ENCODE measurements around the gene CABLES1.

The CABLES1 gene

GRCh38 chr18:23191232-23191631 is 55.9 kb downstream of the CABLES1 start:
- Histone ChIP-seq H4K8ac (ENCODE audit: low read length) (no peak overlapping the region), H3K4me3 (ENCODE audit: insufficient read depth in 1 of 2, low read depth in 1 of 2, low read length in 2 of 2) (no peak overlapping the region), H3K9me3 (ENCODE audit: control insufficient read depth, low read length) (no peaks in the 10 kb centered on the region), H3K79me1 (replicated peaks; ENCODE audit: low read length, poor library complexity, severe bottlenecking) (peaks cover 8% of the 10 kb centered on the region), H3K27ac (ENCODE audit: low read length, poor library complexity, severe bottlenecking) (no peak overlapping the region), H2BK120ac (ENCODE audit: low read depth, low read length) (no peak overlapping the region), H3K4ac (ENCODE audit: low read depth in 1 of 2, low read length in 2 of 2) (no peak overlapping the region), H3K4me2 (ENCODE audit: low read length, poor library complexity, severe bottlenecking) (no peak overlapping the region), H2BK5ac (ENCODE audit: low read depth, low read length, poor library complexity, severe bottlenecking) (no peak overlapping the region), H3K9ac (ENCODE audit: low read length) (no peak overlapping the region), H3K18ac (ENCODE audit: low read depth in 1 of 2, low read length in 2 of 2) (no peak overlapping the region), H3K36me3 (ENCODE audit: control insufficient read depth in 1 of 2, insufficient read depth in 2 of 2, low read depth in 1 of 2, low read length in 2 of 2) (peaks cover 15 to 34% of the 10 kb centered on the region in 2 experiments), H2BK15ac (ENCODE audit: low read depth, poor library complexity, severe bottlenecking) (no peak overlapping the region), H3K27me3 (ENCODE audit: control insufficient read depth in 1 of 2, insufficient read depth in 1 of 2, low read length in 2 of 2) (no peaks in the 10 kb centered on the region), H3K23ac (ENCODE audit: low read length in 2 of 2) (no peak overlapping the region), H2AK5ac (ENCODE audit: low read length, severe bottlenecking) (no peak overlapping the region), H4K91ac (ENCODE audit: low read length) (no peak overlapping the region), H2AFZ (ENCODE audit: low read depth, low read length) (no peak overlapping the region), H3K14ac (ENCODE audit: low read length in 2 of 2) (no peak overlapping the region), H3K4me1 (ENCODE audit: control insufficient read depth, insufficient read depth, low read depth, low read length) (peaks cover 19% of the 10 kb centered on the region), H2BK12ac (ENCODE audit: low read length in 2 of 2) (no peak overlapping the region)
- DNase-seq: no peak
- WGBS: 100% methylated on average over 1 of the region's 1 CpG

- Histone ChIP-seq H4K91ac (ENCODE audit: low read length) (no peak overlapping the region), H2BK12ac (ENCODE audit: low read length in 2 of 2) (no peak overlapping the region), H3K9me3 (ENCODE audit: control insufficient read depth, low read length) (no peaks in the 10 kb centered on the region), H3K4me3 (ENCODE audit: insufficient read depth in 1 of 2, low read depth in 1 of 2, low read length in 2 of 2) (no peak overlapping the region), H2BK120ac (ENCODE audit: low read depth, low read length) (no peak overlapping the region), H3K79me1 (replicated peaks; ENCODE audit: low read length, poor library complexity, severe bottlenecking) (peaks cover 4% of the 10 kb centered on the region), H4K8ac (ENCODE audit: low read length) (no peak overlapping the region), H2AK5ac (ENCODE audit: low read length, severe bottlenecking) (no peak overlapping the region), H2BK5ac (ENCODE audit: low read depth, low read length, poor library complexity, severe bottlenecking) (no peak overlapping the region), H3K4me1 (ENCODE audit: control insufficient read depth, insufficient read depth, low read depth, low read length) (peaks cover 25% of the 10 kb centered on the region), H3K27me3 (ENCODE audit: control insufficient read depth in 1 of 2, insufficient read depth in 1 of 2, low read length in 2 of 2) (no peaks in the 10 kb centered on the region), H3K27ac (ENCODE audit: low read length, poor library complexity, severe bottlenecking) (no peak overlapping the region), H3K14ac (ENCODE audit: low read length in 2 of 2) (no peak overlapping the region), H3K9ac (ENCODE audit: low read length) (peak overlapping the region; percentile 74), H3K36me3 (ENCODE audit: control insufficient read depth in 1 of 2, insufficient read depth in 2 of 2, low read depth in 1 of 2, low read length in 2 of 2) (peaks cover 25 to 59% of the 10 kb centered on the region in 2 experiments), H3K18ac (ENCODE audit: low read depth in 1 of 2, low read length in 2 of 2) (no peak overlapping the region), H3K23ac (ENCODE audit: low read length in 2 of 2) (no peak overlapping the region), H2BK15ac (ENCODE audit: low read depth, poor library complexity, severe bottlenecking) (no peak overlapping the region), H2AFZ (ENCODE audit: low read depth, low read length) (no peak overlapping the region), H3K4me2 (ENCODE audit: low read length, poor library complexity, severe bottlenecking) (no peak overlapping the region), H3K4ac (ENCODE audit: low read depth in 1 of 2, low read length in 2 of 2) (no peak overlapping the region)
- DNase-seq: no peak
- no CpG with 5 or more reads among the region's 2 CpGs for WGBS
These were observed 58.5 kb downstream of the CABLES1 start for GRCh38 chr18:23193742-23194141.

- Histone ChIP-seq H4K91ac (ENCODE audit: low read length) (no peak overlapping the region), H3K23ac (ENCODE audit: low read length in 2 of 2) (no peak overlapping the region), H3K9ac (ENCODE audit: low read length) (peak overlapping the region; percentile 74), H3K9me3 (ENCODE audit: control insufficient read depth, low read length) (no peaks in the 10 kb centered on the region), H3K36me3 (ENCODE audit: control insufficient read depth in 1 of 2, insufficient read depth in 2 of 2, low read depth in 1 of 2, low read length in 2 of 2) (peaks cover 21 to 61% of the 10 kb centered on the region in 2 experiments), H3K18ac (ENCODE audit: low read depth in 1 of 2, low read length in 2 of 2) (peak overlapping the region in 1 of 2 experiments; percentile 28), H3K4ac (ENCODE audit: low read depth in 1 of 2, low read length in 2 of 2) (no peak overlapping the region), H3K4me1 (ENCODE audit: control insufficient read depth, insufficient read depth, low read depth, low read length) (peaks cover 25% of the 10 kb centered on the region), H3K14ac (ENCODE audit: low read length in 2 of 2) (no peak overlapping the region), H3K4me2 (ENCODE audit: low read length, poor library complexity, severe bottlenecking) (no peak overlapping the region), H2BK12ac (ENCODE audit: low read length in 2 of 2) (peak overlapping the region; percentile 59 to 75), H3K79me1 (replicated peaks; ENCODE audit: low read length, poor library complexity, severe bottlenecking) (peaks cover 3% of the 10 kb centered on the region), H2BK5ac (ENCODE audit: low read depth, low read length, poor library complexity, severe bottlenecking) (no peak overlapping the region), H3K27me3 (ENCODE audit: control insufficient read depth in 1 of 2, insufficient read depth in 1 of 2, low read length in 2 of 2) (no peaks in the 10 kb centered on the region), H2AFZ (ENCODE audit: low read depth, low read length) (no peak overlapping the region), H3K4me3 (ENCODE audit: insufficient read depth in 1 of 2, low read depth in 1 of 2, low read length in 2 of 2) (peak overlapping the region in 1 of 2 experiments; percentile 54), H2BK120ac (ENCODE audit: low read depth, low read length) (no peak overlapping the region), H2BK15ac (ENCODE audit: low read depth, poor library complexity, severe bottlenecking) (no peak overlapping the region), H4K8ac (ENCODE audit: low read length) (no peak overlapping the region), H2AK5ac (ENCODE audit: low read length, severe bottlenecking) (peak overlapping the region; percentile 7), H3K27ac (ENCODE audit: low read length, poor library complexity, severe bottlenecking) (no peak overlapping the region)
- WGBS: 63% methylated on average over 12 of the region's 14 CpGs
- peak; percentile 69 for DNase-seq
These were observed 59.1 kb downstream of the CABLES1 start for GRCh38 chr18:23194155-23194996.

GRCh38 chr18:23194997-23195957 is 60.0 kb downstream of the CABLES1 start:
- H3K4me1 ChIP-seq (ENCODE audit: control insufficient read depth, insufficient read depth, low read depth, low read length): peaks cover 25% of the 10 kb centered on the region
- DNase-seq: no peak
- peak overlapping the region in 1 of 2 experiments; percentile 75 for H2BK12ac ChIP-seq (ENCODE audit: low read length in 2 of 2)
- no peaks in the 10 kb centered on the region for H3K9me3 ChIP-seq (ENCODE audit: control insufficient read depth, low read length)
- no peak overlapping the region for H4K91ac ChIP-seq (ENCODE audit: low read length)
- H2BK5ac ChIP-seq (ENCODE audit: low read depth, low read length, poor library complexity, severe bottlenecking): no peak overlapping the region
- peaks cover 2% of the 10 kb centered on the region for H3K79me1 ChIP-seq (replicated peaks; ENCODE audit: low read length, poor library complexity, severe bottlenecking)
- H3K4me3 ChIP-seq (ENCODE audit: insufficient read depth in 1 of 2, low read depth in 1 of 2, low read length in 2 of 2): peak overlapping the region in 1 of 2 experiments; percentile 54
- H3K14ac ChIP-seq (ENCODE audit: low read length in 2 of 2): no peak overlapping the region
- no peaks in the 10 kb centered on the region for H3K27me3 ChIP-seq (ENCODE audit: control insufficient read depth in 1 of 2, insufficient read depth in 1 of 2, low read length in 2 of 2)
- no peak overlapping the region for H3K4ac ChIP-seq (ENCODE audit: low read depth in 1 of 2, low read length in 2 of 2)
- H4K8ac ChIP-seq (ENCODE audit: low read length): no peak overlapping the region
- no peak overlapping the region for H3K23ac ChIP-seq (ENCODE audit: low read length in 2 of 2)
- H3K18ac ChIP-seq (ENCODE audit: low read depth in 1 of 2, low read length in 2 of 2): peak overlapping the region in 1 of 2 experiments; percentile 18
- H3K36me3 ChIP-seq (ENCODE audit: control insufficient read depth in 1 of 2, insufficient read depth in 2 of 2, low read depth in 1 of 2, low read length in 2 of 2): peaks cover 12 to 59% of the 10 kb centered on the region in 2 experiments
- 85% methylated on average over 3 of the region's 9 CpGs for WGBS
- no peak overlapping the region for H2BK15ac ChIP-seq (ENCODE audit: low read depth, poor library complexity, severe bottlenecking)
- no peak overlapping the region for H2AFZ ChIP-seq (ENCODE audit: low read depth, low read length)
- H3K4me2 ChIP-seq (ENCODE audit: low read length, poor library complexity, severe bottlenecking): no peak overlapping the region
- no peak overlapping the region for H3K27ac ChIP-seq (ENCODE audit: low read length, poor library complexity, severe bottlenecking)
- H2AK5ac ChIP-seq (ENCODE audit: low read length, severe bottlenecking): no peak overlapping the region
- peak overlapping the region; percentile 74 for H3K9ac ChIP-seq (ENCODE audit: low read length)
- H2BK120ac ChIP-seq (ENCODE audit: low read depth, low read length): no peak overlapping the region

All from mesenchymal stem cell (in vitro differentiated cells and primary cell).